ENCODE data around the gene MRPL43.

The MRPL43 gene

DNA sequence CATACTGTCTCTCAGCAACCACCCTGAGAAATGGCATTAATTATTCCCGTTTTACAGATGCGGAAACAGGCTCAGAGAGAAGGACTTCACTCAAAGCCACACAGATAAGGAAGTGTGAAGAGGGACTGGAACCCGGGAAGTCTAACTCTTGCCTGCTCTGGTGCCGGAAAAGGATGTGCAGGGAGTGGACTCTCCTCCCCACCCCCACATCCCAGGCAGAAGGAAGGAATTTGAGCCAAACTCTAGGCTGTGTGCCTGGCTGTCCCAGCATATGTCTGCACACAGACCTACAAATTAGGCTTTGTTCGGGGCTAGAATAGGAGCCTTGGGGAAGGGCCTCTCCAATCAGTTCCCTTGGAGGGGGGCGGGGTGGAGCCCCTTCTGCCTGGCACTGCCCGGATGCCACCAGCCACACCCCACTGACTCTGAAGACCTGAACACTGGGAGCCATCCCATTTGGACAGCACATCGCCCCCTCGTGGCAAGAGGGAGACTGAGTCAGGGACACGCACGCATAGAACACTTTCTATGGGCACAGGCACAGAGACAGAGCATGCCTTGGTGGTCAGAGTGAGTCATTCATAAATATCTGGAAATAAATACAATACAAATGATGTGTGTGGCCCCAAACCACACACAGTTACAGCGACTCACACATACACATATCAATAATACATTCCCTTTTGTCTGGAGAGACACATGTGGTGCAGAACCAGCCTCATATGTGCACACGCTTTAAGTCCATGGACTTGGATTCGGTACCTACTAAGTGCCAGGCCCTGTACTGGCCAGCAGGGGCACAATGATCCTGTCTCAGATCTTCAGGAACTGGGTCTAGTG is 25.4 kb upstream of the MRPL43 start:
- Mint-ChIP-seq H3K27ac (no peak overlapping the region), H3K36me3 (ENCODE audit: low read depth) (no peaks in the 10 kb centered on the region), H3K4me3 (no peak overlapping the region), H3K4me1 (ENCODE audit: low read depth) (peaks cover 9% of the 10 kb centered on the region), H3K27me3 (ENCODE audit: low read depth) (peaks cover 31% of the 10 kb centered on the region), H3K9me3 (no peaks in the 10 kb centered on the region)

DNA sequence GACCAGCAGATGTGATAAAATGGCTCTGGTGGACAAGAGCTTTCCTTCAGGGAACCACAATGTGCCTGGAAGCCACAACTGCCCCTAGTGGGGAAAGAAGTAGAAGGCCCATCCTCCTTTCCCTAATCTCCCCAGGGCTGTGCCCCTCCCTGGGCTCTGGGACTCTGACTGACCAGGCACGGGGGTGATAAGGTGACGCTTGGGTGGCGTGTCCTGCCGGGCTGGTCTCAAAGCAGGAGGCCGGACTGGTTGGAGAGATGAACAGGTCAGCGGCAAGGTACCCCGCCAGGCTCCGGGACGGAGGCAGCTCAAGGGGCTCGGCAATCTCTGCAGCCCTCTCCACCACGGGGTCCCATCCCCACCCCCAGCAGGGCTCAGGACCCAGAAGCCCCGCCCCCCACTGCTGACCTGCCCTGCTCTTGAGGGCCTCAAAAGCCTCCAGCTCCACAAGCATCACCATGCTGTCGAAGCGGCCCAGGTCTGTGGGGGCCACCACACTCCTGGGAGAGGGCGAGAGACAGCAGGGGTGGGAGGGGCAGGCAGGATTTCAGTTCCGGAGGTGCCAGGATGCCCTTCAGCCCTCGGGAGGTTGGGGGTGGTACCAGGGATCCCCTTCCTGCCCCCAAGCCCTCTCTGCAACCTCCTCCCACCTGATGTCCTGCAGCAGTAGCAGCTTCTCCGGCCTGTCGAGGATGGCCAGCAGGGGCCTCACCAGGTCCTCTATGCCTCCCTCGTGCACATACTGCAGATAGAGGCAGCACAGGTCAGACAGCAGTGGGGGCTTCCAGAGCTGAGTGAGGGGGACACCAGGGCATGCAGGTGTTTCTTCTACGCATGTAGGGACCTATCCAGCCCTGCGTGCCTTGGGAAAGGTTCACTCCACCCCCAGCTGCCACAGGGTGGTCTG is 24.5 kb upstream of the MRPL43 start:
- Mint-ChIP-seq H3K27me3 (ENCODE audit: low read depth) (peaks cover 21% of the 10 kb centered on the region), H3K36me3 (ENCODE audit: low read depth) (no peaks in the 10 kb centered on the region), H3K9me3 (no peaks in the 10 kb centered on the region), H3K27ac (no peak overlapping the region), H3K4me1 (ENCODE audit: low read depth) (peaks cover 9% of the 10 kb centered on the region), H3K4me3 (no peak overlapping the region)

- Mint-ChIP-seq H3K27me3 (ENCODE audit: low read depth) (peaks cover 12% of the 10 kb centered on the region), H3K27ac (no peak overlapping the region)
These were observed 23.0 kb upstream of the MRPL43 start for GRCh38 chr10:101010329-101010728.

GRCh38 chr10:101008823-101009423 is 21.6 kb upstream of the MRPL43 start:
- H3K27me3 Mint-ChIP-seq (ENCODE audit: low read depth): no peaks in the 10 kb centered on the region
- H3K4me1 Mint-ChIP-seq (ENCODE audit: low read depth): peaks cover 7% of the 10 kb centered on the region
- H3K36me3 Mint-ChIP-seq (ENCODE audit: low read depth): no peaks in the 10 kb centered on the region
- no peak overlapping the region for H3K27ac Mint-ChIP-seq
- no peaks in the 10 kb centered on the region for H3K9me3 Mint-ChIP-seq
- no peak overlapping the region for H3K4me3 Mint-ChIP-seq

More at GRCh38 chr10:101010329-101010728, 23.0 kb upstream of the MRPL43 start:
- Mint-ChIP-seq H3K36me3 (ENCODE audit: low read depth) (no peaks in the 10 kb centered on the region), H3K9me3 (no peaks in the 10 kb centered on the region), H3K4me1 (ENCODE audit: low read depth) (peaks cover 9% of the 10 kb centered on the region), H3K4me3 (no peak overlapping the region)

DNA sequence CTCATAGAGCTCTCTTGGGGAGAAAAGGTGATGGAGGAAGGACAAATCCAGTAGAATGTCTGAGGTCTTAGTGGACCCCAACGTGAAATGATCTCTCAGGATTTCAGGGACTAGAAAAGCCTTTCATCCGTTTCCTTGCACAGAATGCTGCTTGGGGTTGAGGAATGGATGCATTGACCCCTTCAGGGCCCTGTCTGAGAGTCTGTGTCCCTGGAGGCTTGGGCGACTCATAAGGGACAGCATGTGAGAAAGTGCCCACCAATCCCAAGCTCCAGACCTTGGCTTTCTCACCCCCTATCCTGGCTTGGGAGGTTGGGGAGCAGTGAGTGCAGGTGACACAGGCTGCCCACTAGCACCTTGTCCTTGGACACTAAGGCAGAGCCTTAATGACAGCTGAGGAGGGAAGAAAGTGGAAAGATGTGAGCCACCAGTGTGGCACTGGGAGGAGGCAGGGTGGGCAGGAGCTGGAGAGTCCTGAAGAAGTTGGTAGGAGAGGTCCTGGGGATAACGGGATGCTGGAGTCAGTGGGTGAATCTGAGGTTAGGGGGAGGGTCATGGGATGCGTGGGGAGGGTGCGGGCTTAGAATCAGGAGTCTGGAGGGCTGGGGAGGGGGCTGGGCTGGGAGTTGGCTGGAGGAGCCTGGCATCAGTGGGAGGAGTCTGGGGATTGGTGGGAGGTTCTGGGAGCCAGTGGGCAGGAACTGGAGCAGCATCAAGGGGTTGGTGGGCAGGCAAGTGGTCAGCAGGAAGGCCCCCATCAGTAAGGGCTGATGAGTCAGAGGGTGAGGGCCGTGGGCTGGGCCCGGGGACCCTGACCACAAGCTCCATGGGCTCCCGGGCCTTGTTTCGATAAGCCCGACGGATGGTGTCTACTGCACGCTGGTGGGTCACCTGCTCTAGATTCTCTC is 20.9 kb upstream of the MRPL43 start:
- no peak overlapping the region for H3K4me3 Mint-ChIP-seq
- H3K9me3 Mint-ChIP-seq: no peaks in the 10 kb centered on the region
- H3K4me1 Mint-ChIP-seq (ENCODE audit: low read depth): peaks cover 5% of the 10 kb centered on the region
- H3K27ac Mint-ChIP-seq: no peak overlapping the region
- H3K36me3 Mint-ChIP-seq (ENCODE audit: low read depth): no peaks in the 10 kb centered on the region
- H3K27me3 Mint-ChIP-seq (ENCODE audit: low read depth): no peaks in the 10 kb centered on the region

GRCh38 chr10:101007099-101007711 is 19.9 kb upstream of the MRPL43 start:
- H3K36me3 Mint-ChIP-seq (ENCODE audit: low read depth): no peaks in the 10 kb centered on the region
- H3K4me1 Mint-ChIP-seq (ENCODE audit: low read depth): no peaks in the 10 kb centered on the region
- no peaks in the 10 kb centered on the region for H3K9me3 Mint-ChIP-seq
- no peak overlapping the region for H3K27ac Mint-ChIP-seq
- H3K4me3 Mint-ChIP-seq: no peak overlapping the region
- no peaks in the 10 kb centered on the region for H3K27me3 Mint-ChIP-seq (ENCODE audit: low read depth)

GRCh38 chr10:101006593-101007098 is 19.3 kb upstream of the MRPL43 start:
- Mint-ChIP-seq H3K36me3 (ENCODE audit: low read depth) (no peaks in the 10 kb centered on the region), H3K4me3 (no peak overlapping the region), H3K27me3 (ENCODE audit: low read depth) (no peaks in the 10 kb centered on the region), H3K4me1 (ENCODE audit: low read depth) (no peaks in the 10 kb centered on the region), H3K27ac (no peak overlapping the region), H3K9me3 (no peaks in the 10 kb centered on the region)

GRCh38 chr10:101005869-101006567 is 18.7 kb upstream of the MRPL43 start:
- Mint-ChIP-seq H3K27ac (no peak overlapping the region), H3K4me1 (ENCODE audit: low read depth) (peaks cover 2% of the 10 kb centered on the region), H3K9me3 (no peaks in the 10 kb centered on the region), H3K27me3 (ENCODE audit: low read depth) (no peaks in the 10 kb centered on the region), H3K4me3 (no peak overlapping the region), H3K36me3 (ENCODE audit: low read depth) (peaks cover 2% of the 10 kb centered on the region)

DNA sequence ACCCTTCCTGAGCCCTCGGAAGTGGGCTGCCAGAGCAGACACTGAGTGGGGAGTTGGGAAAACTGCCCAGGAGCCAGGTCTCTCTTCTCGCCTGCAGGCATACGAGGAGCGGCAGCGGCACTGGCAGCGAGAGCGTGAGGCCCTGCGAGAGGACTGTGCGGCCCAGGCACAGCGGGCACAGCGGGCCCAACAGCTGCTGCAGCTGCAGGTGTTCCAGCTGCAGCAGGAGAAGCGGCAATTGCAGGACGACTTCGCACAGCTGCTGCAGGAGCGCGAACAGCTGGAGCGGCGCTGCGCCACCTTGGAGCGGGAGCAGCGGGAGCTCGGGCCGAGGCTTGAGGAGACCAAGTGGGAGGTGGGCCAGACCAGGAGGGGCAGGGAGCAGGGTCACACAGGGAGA is 18.1 kb upstream of the MRPL43 start:
- Mint-ChIP-seq H3K4me3 (no peak overlapping the region), H3K36me3 (ENCODE audit: low read depth) (peaks cover 3% of the 10 kb centered on the region)

DNA sequence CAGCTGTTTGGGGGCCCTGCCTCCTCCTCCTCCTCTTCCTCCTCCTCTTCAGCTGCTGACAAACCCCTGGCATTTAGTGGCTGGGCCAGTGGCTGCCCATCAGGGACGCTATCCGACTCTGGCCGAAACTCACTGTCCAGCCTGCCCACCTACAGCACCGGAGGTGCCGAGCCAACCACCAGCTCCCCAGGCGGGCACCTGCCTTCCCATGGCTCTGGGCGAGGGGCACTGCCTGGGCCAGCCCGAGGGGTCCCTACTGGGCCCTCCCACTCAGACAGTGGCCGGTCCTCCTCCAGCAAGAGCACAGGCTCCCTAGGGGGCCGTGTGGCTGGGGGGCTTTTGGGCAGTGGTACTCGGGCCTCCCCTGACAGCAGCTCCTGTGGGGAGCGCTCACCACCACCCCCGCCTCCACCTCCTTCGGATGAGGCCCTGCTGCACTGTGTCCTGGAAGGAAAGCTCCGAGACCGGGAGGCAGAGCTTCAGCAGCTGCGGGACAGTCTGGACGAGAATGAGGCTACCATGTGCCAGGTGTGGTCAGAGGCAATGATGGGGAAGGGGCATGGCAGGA is 16.4 kb upstream of the MRPL43 start:
- H3K27me3 Mint-ChIP-seq (ENCODE audit: low read depth): no peaks in the 10 kb centered on the region
- peaks cover 3% of the 10 kb centered on the region for H3K36me3 Mint-ChIP-seq (ENCODE audit: low read depth)
- H3K4me3 Mint-ChIP-seq: no peak overlapping the region
- peaks cover 5% of the 10 kb centered on the region for H3K4me1 Mint-ChIP-seq (ENCODE audit: low read depth)
- H3K9me3 Mint-ChIP-seq: no peaks in the 10 kb centered on the region
- H3K27ac Mint-ChIP-seq: no peak overlapping the region

More for the DNA sequence above, 18.1 kb upstream of the MRPL43 start:
- H3K4me1 Mint-ChIP-seq (ENCODE audit: low read depth): peaks cover 3% of the 10 kb centered on the region
- H3K9me3 Mint-ChIP-seq: no peaks in the 10 kb centered on the region
- no peak overlapping the region for H3K27ac Mint-ChIP-seq
- no peaks in the 10 kb centered on the region for H3K27me3 Mint-ChIP-seq (ENCODE audit: low read depth)

DNA sequence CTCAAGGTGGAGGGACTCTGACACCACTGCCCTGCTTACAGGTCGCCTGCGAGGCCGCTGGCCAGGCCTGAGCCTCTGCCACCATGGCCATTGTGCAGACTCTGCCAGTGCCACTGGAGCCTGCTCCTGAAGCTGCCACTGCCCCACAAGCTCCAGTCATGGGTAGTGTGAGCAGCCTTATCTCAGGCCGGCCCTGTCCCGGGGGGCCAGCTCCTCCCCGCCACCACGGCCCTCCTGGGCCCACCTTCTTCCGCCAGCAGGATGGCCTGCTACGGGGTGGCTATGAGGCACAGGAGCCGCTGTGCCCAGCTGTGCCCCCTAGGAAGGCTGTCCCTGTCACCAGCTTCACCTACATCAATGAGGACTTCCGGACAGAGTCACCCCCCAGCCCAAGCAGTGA is 15.2 kb upstream of the MRPL43 start:
- Mint-ChIP-seq H3K4me1 (ENCODE audit: low read depth) (peaks cover 11% of the 10 kb centered on the region), H3K27ac (no peak overlapping the region), H3K36me3 (ENCODE audit: low read depth) (peaks cover 3% of the 10 kb centered on the region), H3K27me3 (ENCODE audit: low read depth) (no peaks in the 10 kb centered on the region), H3K4me3 (no peak overlapping the region), H3K9me3 (no peaks in the 10 kb centered on the region)

GRCh38 chr10:101001659-101002035 is 14.3 kb upstream of the MRPL43 start:
- H3K4me1 Mint-ChIP-seq (ENCODE audit: low read depth): peaks cover 11% of the 10 kb centered on the region
- no peaks in the 10 kb centered on the region for H3K9me3 Mint-ChIP-seq
- peaks cover 3% of the 10 kb centered on the region for H3K36me3 Mint-ChIP-seq (ENCODE audit: low read depth)
- H3K27me3 Mint-ChIP-seq (ENCODE audit: low read depth): no peaks in the 10 kb centered on the region
- H3K27ac Mint-ChIP-seq: no peak overlapping the region
- no peak overlapping the region for H3K4me3 Mint-ChIP-seq

All from T-helper 1 cell treated with Interleukin-12 subunit alpha and Interleukin-12 subunit beta and Interleukin-4 antibody, amounts not matched to agents 30 μg/mL and 1 μg/mL, for 36 hours (primary cell).